Ectodermal cell (in vitro differentiated cells): Measurements from ENCODE around the gene ARTN.

Source experiments
- H3K27ac ChIP-seq: 2 replicates; pipeline ENCODE4 v1.7.0; 2013; ENCODE audit warnings: mild to moderate bottlenecking, low read depth, low read length; ENCODE audit not compliant: insufficient read depth, poor library complexity, severe bottlenecking
- H3K27me3 ChIP-seq: 2 replicates; pipeline ENCODE4 v1.7.0; 2013; ENCODE audit warnings: mild to moderate bottlenecking, low read length; ENCODE audit not compliant: insufficient read depth, control insufficient read depth, poor library complexity, severe bottlenecking
- H3K36me3 ChIP-seq: one replicate; pipeline ENCODE4 v1.7.0; 2013; ENCODE audit warnings: low read length; ENCODE audit not compliant: control insufficient read depth, insufficient read depth
- H3K4me1 ChIP-seq: one replicate; pipeline ENCODE4 v1.7.0; 2013; ENCODE audit warnings: low read length; ENCODE audit not compliant: control insufficient read depth, insufficient read depth
- H3K4me3 ChIP-seq: 2 replicates; pipeline ENCODE4 v1.7.0; 2013; ENCODE audit warnings: low read depth, low read length, control low read depth; ENCODE audit not compliant: insufficient read depth
- H3K9me3 ChIP-seq: 2 replicates; pipeline ENCODE4 v1.7.0; 2013; ENCODE audit warnings: mild to moderate bottlenecking, low read length, moderate library complexity; ENCODE audit not compliant: control insufficient read depth
- WGBS, 2 experiments: methylation state at CpG; one replicate each; pipeline ENCODE4 v1.1.7; 2013; ENCODE audit warnings: missing lambda C conversion rate in 2 of 2; 5-methylcytosine and 5-hydroxymethylcytosine counted together

The ARTN gene

DNA sequence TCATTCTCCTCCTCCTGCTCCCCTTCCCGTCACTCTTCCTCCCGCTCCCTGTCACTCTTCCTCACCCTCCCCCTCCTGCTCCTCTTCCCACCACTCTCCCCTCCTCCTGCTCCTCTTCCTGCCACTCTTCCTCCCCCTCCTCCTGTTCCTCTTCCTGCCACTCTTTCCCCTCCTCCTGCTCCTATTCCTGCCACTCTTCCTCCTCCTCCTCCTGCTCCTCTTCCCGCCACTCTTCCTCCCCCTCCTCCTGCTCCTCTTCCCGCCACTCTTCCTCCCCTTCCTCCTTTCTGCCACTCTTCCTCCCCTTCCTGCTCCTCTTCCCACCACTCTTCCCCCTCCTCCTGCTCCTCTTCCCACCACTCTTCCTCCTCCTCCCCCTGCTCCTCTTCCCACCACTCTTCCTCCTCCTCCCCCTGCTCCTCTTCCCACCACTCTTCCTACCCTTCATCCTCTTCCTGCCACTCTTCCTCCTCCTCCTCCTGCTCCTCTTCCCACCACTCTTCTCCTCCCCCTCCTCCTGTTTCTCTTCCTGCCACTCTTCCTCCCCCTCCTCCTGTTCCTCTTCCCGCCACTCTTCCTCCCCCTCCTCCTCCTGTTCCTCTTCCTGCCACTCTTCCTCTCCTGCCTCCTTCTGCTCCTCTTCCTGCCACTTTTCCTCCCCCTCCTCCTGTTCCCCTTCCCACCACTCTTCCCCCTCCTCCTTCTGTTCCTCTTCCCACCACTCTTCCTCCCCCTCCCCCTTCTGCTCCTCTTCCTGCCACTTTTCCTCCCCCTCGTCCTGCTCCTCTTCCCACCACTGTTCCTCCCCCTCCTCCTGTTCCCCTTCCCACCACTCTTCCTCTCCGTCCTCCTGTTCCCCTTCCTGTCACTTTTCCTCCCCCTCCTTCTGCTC, 28.7 kb upstream of the ARTN start:
- H3K36me3 ChIP-seq = no peaks in the 10 kb centered on the region
- H3K4me1 ChIP-seq = no peaks in the 10 kb centered on the region
- no peaks in the 10 kb centered on the region for H3K27me3 ChIP-seq
- H3K27ac ChIP-seq = no peak overlapping the region
- H3K4me3 ChIP-seq = no peak overlapping the region
- no peaks in the 10 kb centered on the region for H3K9me3 ChIP-seq
- 70 to 71% methylated on average over 6 of the region's 7 CpGs for WGBS, 2 experiments

DNA sequence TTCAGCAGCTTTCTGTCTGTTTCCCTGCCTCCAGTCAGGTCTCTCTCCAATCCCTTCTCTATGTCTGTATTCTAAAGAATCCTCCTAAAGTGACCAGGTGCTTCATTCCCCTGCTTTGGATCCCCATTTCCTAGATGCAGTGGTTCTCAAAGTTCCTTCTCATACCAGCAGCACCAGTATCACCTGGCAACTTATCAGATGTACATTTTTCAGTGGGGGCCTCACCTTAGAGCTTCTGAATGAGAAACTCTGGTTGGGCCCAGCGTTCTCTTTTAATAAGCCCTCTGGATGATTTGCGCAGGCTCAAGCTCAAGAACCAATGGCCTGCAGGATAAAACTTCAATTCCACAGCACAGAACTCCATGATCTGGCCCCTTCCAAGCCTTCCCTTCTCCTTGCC, 25.4 kb upstream of the ARTN start:
- H3K9me3 ChIP-seq = no peaks in the 10 kb centered on the region
- H3K27ac ChIP-seq = no peak overlapping the region
- H3K27me3 ChIP-seq = no peaks in the 10 kb centered on the region
- no peak overlapping the region for H3K4me3 ChIP-seq
- no peaks in the 10 kb centered on the region for H3K36me3 ChIP-seq
- 96 to 97% methylated on average over 2 of the region's 2 CpGs for WGBS, 2 experiments
- H3K4me1 ChIP-seq = peaks cover 11% of the 10 kb centered on the region

DNA sequence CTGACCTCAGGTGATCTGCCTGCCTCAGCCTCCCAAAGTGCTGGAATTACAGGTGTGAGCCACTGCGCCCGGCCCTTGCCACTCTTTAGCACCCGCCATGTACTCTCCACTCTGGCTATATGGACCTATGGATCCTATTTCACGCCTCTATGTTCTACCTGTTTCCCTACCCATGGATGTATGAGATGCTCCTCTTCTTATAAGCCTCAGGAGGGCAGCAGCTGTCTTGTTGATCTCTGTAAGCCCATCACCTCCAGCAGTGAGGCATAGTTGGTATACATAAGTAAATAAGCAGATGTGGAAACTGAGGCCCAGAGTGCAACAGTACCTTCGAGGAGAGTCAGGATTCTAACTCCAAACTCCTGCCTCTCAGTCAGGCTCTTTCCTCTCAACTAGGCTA, 24.7 kb upstream of the ARTN start:
- Histone ChIP-seq H3K4me3 (no peak overlapping the region), H3K4me1 (peaks cover 11% of the 10 kb centered on the region), H3K9me3 (no peaks in the 10 kb centered on the region), H3K27ac (no peak overlapping the region), H3K27me3 (no peaks in the 10 kb centered on the region), H3K36me3 (no peaks in the 10 kb centered on the region)
- WGBS, 2 experiments = 90 to 91% methylated on average over 5 of the region's 5 CpGs

DNA sequence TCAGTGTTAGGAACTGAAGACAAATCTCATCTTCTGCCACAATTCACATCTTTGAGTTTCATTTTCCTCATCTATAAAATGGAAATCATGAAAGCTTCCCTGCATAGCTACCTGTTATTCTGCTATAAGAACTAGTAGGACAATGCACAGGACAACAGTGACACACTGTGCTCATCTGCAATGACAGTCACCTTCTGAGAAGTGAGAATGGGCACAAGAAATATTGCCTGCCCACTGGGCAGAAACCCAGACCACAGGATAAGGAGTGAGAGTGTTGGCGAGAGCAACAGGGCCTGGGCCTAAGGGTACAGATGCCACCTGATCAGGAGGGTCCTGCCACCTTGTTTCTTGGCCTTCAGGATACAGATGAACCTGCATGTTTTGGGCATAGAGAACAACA, 23.3 kb upstream of the ARTN start:
- no peak overlapping the region for H3K27ac ChIP-seq
- no peaks in the 10 kb centered on the region for H3K27me3 ChIP-seq
- peaks cover 11% of the 10 kb centered on the region for H3K4me1 ChIP-seq
- no peaks in the 10 kb centered on the region for H3K9me3 ChIP-seq
- no peaks in the 10 kb centered on the region for H3K36me3 ChIP-seq
- no peak overlapping the region for H3K4me3 ChIP-seq
- 94% methylated on average over 1 of the region's 1 CpG for WGBS, 2 experiments

DNA sequence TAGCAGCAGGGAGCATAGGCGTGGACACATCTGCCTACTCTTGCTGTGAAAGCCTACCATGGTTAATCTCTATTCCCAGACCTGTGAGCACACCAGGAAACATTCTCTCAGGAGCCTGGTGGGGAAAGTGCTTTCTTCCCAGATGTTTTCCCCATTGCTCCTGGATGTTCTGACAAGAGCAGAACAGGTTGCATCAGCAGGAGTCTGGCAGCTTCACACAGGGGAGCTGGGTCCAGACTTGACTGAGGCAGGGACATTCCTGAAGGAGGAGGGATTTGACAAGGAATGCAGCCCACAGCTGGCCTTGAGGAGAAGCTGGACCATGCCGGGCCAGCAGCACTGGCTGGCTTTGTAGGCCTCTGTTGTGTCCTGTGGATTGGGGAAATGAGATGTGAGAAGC, 21.0 kb upstream of the ARTN start:
- Histone ChIP-seq H3K27me3 (no peaks in the 10 kb centered on the region), H3K36me3 (no peaks in the 10 kb centered on the region), H3K9me3 (no peaks in the 10 kb centered on the region), H3K4me3 (no peak overlapping the region), H3K27ac (no peak overlapping the region), H3K4me1 (peaks cover 11% of the 10 kb centered on the region)
- 37 to 58% methylated on average over 2 of the region's 2 CpGs for WGBS, 2 experiments

DNA sequence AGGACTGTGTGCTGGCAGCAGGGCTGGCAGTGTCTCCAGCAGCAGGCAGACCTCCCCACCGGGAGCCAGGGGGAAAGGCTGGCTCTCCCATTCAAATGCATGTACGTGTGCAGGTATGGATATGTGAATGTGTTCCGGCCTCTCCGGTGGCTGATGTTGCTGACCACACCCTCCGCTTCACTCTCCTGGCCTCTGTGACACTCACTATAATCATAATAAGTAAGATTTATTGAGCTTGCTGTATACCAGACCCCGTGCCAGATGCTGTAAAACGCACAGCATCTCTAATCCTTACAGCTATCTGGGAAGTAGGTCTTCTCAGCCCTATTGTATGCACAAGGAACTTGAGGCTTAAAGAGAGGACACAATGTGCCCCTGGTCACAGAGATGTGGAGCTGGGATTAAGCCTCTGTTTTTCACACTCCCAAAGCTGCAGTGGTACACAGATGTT, 20.5 kb upstream of the ARTN start:
- Histone ChIP-seq H3K27me3 (no peaks in the 10 kb centered on the region), H3K9me3 (no peaks in the 10 kb centered on the region), H3K36me3 (no peaks in the 10 kb centered on the region), H3K4me3 (no peak overlapping the region), H3K27ac (no peak overlapping the region), H3K4me1 (peaks cover 11% of the 10 kb centered on the region)
- 84% methylated on average over 7 of the region's 7 CpGs for WGBS, 2 experiments

DNA sequence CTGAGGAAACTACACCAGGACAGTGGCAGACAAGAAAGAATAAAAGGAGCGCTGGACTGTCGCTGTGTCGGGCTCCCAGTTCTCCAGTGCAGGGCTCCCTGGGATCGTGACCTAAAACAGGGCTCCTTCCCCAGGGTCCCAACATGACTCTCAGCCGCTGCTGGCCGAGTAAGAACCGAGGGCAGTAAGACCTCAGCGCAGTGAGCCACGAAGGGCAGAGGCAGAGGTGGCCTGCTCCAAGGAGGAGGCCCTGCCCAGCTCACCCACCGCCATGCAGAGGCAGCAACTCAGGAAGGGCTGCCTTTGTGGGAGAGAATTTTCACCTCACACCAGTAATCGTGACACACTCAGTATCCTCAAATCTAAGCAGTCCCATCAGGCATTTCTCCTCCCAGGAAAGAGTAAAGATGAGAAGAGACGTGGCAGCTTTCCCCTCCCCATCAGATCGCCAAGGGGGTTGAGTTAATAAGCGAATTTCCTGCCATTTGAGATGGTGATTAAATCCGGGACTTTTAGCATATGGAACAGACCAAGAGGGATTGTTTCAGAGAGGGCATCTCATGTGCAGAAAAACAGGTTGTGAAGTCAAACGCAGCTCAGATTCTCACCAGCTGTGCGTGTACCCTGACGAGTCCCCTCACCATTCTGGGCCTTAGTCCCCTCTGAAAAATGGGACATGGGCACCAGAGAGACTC, 19.8 kb upstream of the ARTN start:
- peaks cover 11% of the 10 kb centered on the region for H3K4me1 ChIP-seq
- WGBS, 2 experiments = 86 to 93% methylated on average over 18 of the region's 18 CpGs
- H3K27me3 ChIP-seq = no peaks in the 10 kb centered on the region
- no peak overlapping the region for H3K27ac ChIP-seq
- H3K9me3 ChIP-seq = no peaks in the 10 kb centered on the region
- H3K4me3 ChIP-seq = no peak overlapping the region
- H3K36me3 ChIP-seq = no peaks in the 10 kb centered on the region

DNA sequence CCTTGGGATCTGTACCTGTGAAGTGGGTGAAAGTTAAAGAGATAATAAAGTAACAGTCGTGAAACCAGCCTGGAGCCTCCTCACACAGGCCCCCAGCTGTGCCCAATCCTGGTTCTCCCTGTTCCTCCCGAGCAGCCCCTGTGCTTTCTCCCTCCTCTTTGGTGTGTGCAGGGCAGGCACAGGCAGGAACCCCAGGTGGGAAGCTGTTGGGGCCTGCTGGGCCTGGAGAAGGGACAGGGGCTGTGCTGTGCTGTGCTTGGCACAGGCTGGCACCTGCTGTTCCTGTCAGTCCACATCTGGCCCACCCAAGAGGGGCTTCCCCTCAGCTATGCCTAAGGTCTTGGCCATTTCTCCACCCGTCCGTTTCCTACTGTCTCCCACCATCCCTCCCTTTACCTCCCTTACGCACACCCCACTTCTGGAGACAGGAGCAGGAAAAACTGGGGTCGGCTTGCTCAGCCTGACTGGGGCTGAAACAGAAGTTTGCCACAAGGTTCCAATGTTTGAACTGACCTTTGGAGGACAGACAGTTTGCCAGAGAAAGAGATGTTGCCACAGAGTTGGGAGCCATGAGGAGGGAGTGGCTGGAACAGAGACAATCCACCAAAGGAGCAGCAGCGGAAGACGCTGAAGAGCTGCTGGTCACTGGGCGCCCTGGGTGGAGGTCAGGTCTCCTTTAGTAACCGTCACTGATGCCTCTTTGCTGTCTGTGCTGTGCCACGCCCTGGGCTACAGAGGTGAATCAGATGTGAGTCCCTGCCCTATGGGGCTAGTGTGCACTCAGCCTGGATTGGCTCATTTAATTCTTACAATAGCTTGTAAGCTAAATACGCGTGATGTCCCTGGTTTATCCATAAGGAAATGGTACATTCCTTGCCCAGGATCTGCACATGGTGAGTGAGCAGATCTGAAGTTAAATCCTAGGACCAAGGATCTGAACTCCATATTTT, 18.8 kb upstream of the ARTN start:
- H3K27ac ChIP-seq = no peak overlapping the region
- H3K4me1 ChIP-seq = peaks cover 11% of the 10 kb centered on the region
- no peak overlapping the region for H3K4me3 ChIP-seq
- 89% methylated on average over 13 of the region's 13 CpGs for WGBS, 2 experiments
- no peaks in the 10 kb centered on the region for H3K36me3 ChIP-seq
- H3K27me3 ChIP-seq = no peaks in the 10 kb centered on the region
- no peaks in the 10 kb centered on the region for H3K9me3 ChIP-seq

DNA sequence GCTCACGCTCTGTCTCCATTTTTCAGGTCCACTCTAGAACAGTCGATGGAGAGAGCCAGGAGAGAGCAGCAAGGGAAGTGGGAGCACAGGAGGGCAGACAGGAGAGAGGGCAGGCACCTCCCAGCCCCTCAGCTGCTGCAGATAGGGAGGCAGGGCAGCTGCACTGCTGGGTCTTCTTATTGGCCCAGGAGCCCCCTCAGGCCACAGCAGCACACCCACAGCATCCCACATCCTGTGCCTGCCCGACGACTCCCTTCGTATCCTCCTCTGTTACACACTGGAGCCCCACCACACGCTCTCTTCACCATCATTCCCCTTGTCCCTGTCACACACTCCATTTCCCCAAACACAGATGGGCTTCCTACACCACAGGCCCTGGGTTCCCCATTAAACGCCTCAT, 13.7 kb upstream of the ARTN start:
- no peaks in the 10 kb centered on the region for H3K9me3 ChIP-seq
- H3K27ac ChIP-seq = no peak overlapping the region
- H3K27me3 ChIP-seq = no peaks in the 10 kb centered on the region
- H3K4me3 ChIP-seq = no peak overlapping the region
- H3K4me1 ChIP-seq = no peaks in the 10 kb centered on the region
- 83 to 85% methylated on average over 7 of the region's 7 CpGs for WGBS, 2 experiments
- H3K36me3 ChIP-seq = no peaks in the 10 kb centered on the region

DNA sequence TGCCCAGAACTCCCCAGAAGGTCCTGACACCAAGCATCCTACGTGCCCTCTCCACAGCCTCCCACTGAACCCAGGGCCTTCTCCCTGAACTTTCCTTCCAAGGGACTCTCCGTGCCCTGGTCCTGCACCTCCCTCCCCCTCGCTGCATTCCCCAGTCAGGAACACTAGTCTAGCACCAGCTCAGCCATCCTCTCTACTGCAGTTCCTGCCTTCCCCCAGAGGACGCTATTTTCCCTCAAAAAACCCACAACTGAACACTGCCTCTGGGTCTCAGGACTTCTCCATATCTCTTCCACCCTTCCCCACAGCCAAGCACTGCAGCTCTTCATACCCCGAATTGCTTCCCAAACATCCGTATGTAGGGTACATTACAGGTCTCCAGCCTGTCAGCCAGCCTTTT, 12.6 kb upstream of the ARTN start:
- Histone ChIP-seq H3K27ac (no peak overlapping the region), H3K4me3 (no peak overlapping the region), H3K27me3 (no peaks in the 10 kb centered on the region), H3K36me3 (no peaks in the 10 kb centered on the region), H3K9me3 (no peaks in the 10 kb centered on the region), H3K4me1 (no peaks in the 10 kb centered on the region)
- 87 to 92% methylated on average over 6 of the region's 6 CpGs for WGBS, 2 experiments
